ENCODE measurements around the gene EFNA5.

- TF ChIP-seq EZH2 (IDR thresholded peaks at IDR 0.05; ENCODE audit: insufficient read depth, poor library complexity, severe bottlenecking) (no peak), EZH2phosphoT487 (IDR thresholded peaks at IDR 0.05; ENCODE audit: insufficient read depth, low read depth) (no peak)
Measured at GRCh38 chr5:107356891-107357290, 313.8 kb downstream of the EFNA5 start.
